Measurements from ENCODE around the gene RNF115. TPM values are rescaled to one million over a fixed set of nuclear protein-coding genes. Genes with fewer than 3 reads are reported as not detected.
"Not testable (repeated sequence)": the region's sequence is repeated elsewhere in the genome, so short reads cannot be mapped to it uniquely, and the experiment has no call there.

Gene RNF115
- total and polyA plus RNA-seq, 11 donors, result 20.5 to 76.5 (median 51.2) TPM

- peaks cover 0 to 23% (median 13%) of the 10 kb centered on the region in 12 donors for H3K4me1 ChIP-seq
- H3K36me3 ChIP-seq, result peaks cover 0 to 61% (median 50%) of the 10 kb centered on the region in 9 donors
- WGBS, 4 donors, result 2 to 7% (median 3%) methylated on average over 20 to 50 of the region's 50 CpGs
- ATAC-seq, result peak; percentile 69 to 88 (median 84)
- peak within 1 kb of the TSS; percentile 9 to 75 (median 66) for H3K4me3 ChIP-seq
- intact Hi-C loops (cut with DNase I), result loop anchor here in 9 of 10 donors (1.0 to 5.0 kb wide), 7 partner anchors 63 to 169 kb away; partner anchors contain the start of genes ITGA10 (in 4 of the 9) and PEX11B (in 2 of the 9)
- DNase-seq, result peak; percentile 79 to 91 (median 85)
- TF ChIP-seq CTCF (IDR thresholded peaks at IDR 0.05) (peak; percentile 87 to 98 (median 96)), POLR2A (IDR thresholded peaks at IDR 0.05) (no peak)
- peak within 1 kb of the TSS; percentile 3 to 85 (median 74) for H3K27ac ChIP-seq
- no peaks in the 10 kb centered on the region for H3K27me3 ChIP-seq
- no peaks in the 10 kb centered on the region for H3K9me3 ChIP-seq
These were observed 21.7 kb upstream of the RNF115 start, which contains the start of gene NUDT17 for GRCh38 chr1:145845514-145846161. TSS of gene NUDT17 (plus strand) at chr1:145845630. CDS start at chr1:145845641, 11 bp downstream.

- Histone ChIP-seq H3K36me3 (peaks cover 0 to 61% (median 50%) of the 10 kb centered on the region in 9 donors), H3K27me3 (no peaks in the 10 kb centered on the region), H3K27ac (peak overlapping the region in 10 of 12 donors; percentile 57 to 85 (median 76)), H3K4me3 (peak overlapping the region; percentile 9 to 75 (median 66)), H3K9me3 (no peaks in the 10 kb centered on the region), H3K4me1 (peaks cover 0 to 23% (median 13%) of the 10 kb centered on the region in 12 donors)
- DNase-seq, result no peak
- TF ChIP-seq POLR2A (IDR thresholded peaks at IDR 0.05) (no peak), CTCF (IDR thresholded peaks at IDR 0.05) (no peak)
- intact Hi-C loops (cut with DNase I), result loop anchor here in 8 of 10 donors (1.0 to 5.0 kb wide), 7 partner anchors 62 to 169 kb away; partner anchors contain the start of genes ITGA10 (in 4 of the 8) and PEX11B (in 2 of the 8)
- WGBS, 4 donors, result 5 to 28% (median 14%) methylated on average over 4 of the region's 4 CpGs
- peak; percentile 28 to 43 (median 35) for ATAC-seq
These were observed 21.2 kb upstream of the RNF115 start for GRCh38 chr1:145845144-145845513.

- no peak for DNase-seq
- peaks cover 0 to 61% (median 57%) of the 10 kb centered on the region in 9 donors for H3K36me3 ChIP-seq
- no peaks in the 10 kb centered on the region for H3K27me3 ChIP-seq
- H3K4me3 ChIP-seq, result no peak overlapping the region
- WGBS, 4 donors, result 93 to 97% (median 95%) methylated on average over 3 of the region's 3 CpGs
- H3K27ac ChIP-seq, result no peak overlapping the region
- TF ChIP-seq POLR2A (IDR thresholded peaks at IDR 0.05), result no peak
- no peak for TF ChIP-seq CTCF (IDR thresholded peaks at IDR 0.05)
- peaks cover 0 to 23% (median 13%) of the 10 kb centered on the region in 12 donors for H3K4me1 ChIP-seq
- ATAC-seq, result no peak
- intact Hi-C loops (cut with DNase I), result loop anchor here in 1 of 10 donors (5.0 kb wide), 1 partner anchor 174 kb away; no protein-coding TSS in a partner anchor
- H3K9me3 ChIP-seq, result no peaks in the 10 kb centered on the region
These were observed 19.1 kb upstream of the RNF115 start for GRCh38 chr1:145843031-145843430.

- intact Hi-C loops (cut with DNase I), result no loop called here
- Histone ChIP-seq H3K4me1 (no peaks in the 10 kb centered on the region), H3K27ac (no peak overlapping the region), H3K27me3 (no peaks in the 10 kb centered on the region), H3K9me3 (no peaks in the 10 kb centered on the region), H3K36me3 (peaks cover 0 to 100% (median 100%) of the 10 kb centered on the region in 9 donors), H3K4me3 (no peak overlapping the region)
- DNase-seq (no peak), ATAC-seq (no peak)
- 93 to 100% (median 96%) methylated on average over 1 of the region's 1 CpG for WGBS, 4 donors
- TF ChIP-seq CTCF (IDR thresholded peaks at IDR 0.05) (no peak), POLR2A (IDR thresholded peaks at IDR 0.05) (no peak)
These were observed 13.8 kb upstream of the RNF115 start for GRCh38 chr1:145837656-145838055.

- ATAC-seq, H3K4me1 ChIP-seq, H3K27me3 ChIP-seq, H3K4me3 ChIP-seq, H3K27ac ChIP-seq, DNase-seq, H3K9me3 ChIP-seq: not testable (repeated sequence)
- H3K36me3 ChIP-seq, result peaks cover 0 to 100% (median 100%) of the 10 kb centered on the region in 9 donors
- 94 to 98% (median 97%) methylated on average over 2 of the region's 2 CpGs for WGBS, 4 donors
- intact Hi-C loops (cut with DNase I), result loop anchor here in 1 of 10 donors (5.0 kb wide), 1 partner anchor 39 kb away; no protein-coding TSS in a partner anchor
These were observed 6.9 kb upstream of the RNF115 start for GRCh38 chr1:145830810-145831209.
